Right renal cortex interstitium (tissue), 3 donors: Measurements from ENCODE around the gene CTNNA3. TPM values are rescaled to one million over a fixed set of nuclear protein-coding genes. Genes with fewer than 3 reads are reported as not detected.

Source experiments
- DNase-seq, 3 donors: peaks; one replicate each; pipeline ENCODE4 v3.0.0-alpha.2; 2013; ENCODE audit warnings: low read depth in 3 of 3, low spot score in 2 of 3
- polyA plus RNA-seq, 3 donors: library from polyadenylated mRNA; unstranded; fragments of 120-200 nt; gene quantifications; one replicate each; pipeline ENCODE4 v1.2.1, GENCODE V29; 2013; ENCODE audit not compliant: insufficient read length in 3 of 3

Gene CTNNA3
- polyA plus RNA-seq, 3 donors = 4.0 to 6.3 (median 4.8) TPM

- no peak for DNase-seq
Measured at GRCh38 chr10:66786709-66787108, 909.3 kb downstream of the CTNNA3 start.

DNA sequence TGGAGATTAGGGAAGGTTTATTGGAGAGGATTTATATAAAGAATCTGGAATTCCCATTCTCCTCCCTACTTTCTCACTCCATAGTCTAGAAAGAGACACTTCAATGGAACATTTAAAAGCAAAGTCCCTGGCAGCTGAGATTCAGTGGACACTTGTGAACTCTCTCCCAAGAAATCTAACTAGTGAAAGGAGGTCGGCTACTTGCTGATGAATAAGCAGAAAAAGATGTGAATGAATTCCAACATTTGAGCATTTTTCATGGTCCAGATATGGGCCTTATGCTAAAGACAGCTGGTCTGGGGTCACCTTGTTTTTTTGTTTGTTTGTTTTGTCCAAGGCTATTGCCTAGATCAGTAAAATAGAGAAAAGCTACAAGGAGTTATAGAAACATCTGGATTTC lies 911.2 kb downstream of the CTNNA3 start:
- DNase-seq = no peak

DNA sequence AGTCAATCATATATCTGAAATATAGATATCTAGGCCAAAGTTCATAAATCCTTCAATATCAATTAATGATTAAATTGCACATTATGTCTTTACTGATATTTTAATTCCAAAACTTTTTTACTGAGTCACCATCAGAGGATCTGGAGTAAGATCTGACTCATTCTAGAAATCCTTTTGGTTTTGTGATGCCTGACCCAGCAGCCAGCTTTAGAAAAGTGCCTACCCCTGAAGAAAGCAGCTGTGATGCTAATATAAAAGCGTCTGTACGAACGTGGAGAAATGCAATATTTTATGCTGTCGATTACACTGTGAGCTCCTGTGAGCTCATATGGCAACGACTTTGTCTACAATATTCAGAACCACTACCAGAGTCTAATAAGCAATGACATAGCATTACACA lies 912.7 kb downstream of the CTNNA3 start:
- no peak for DNase-seq

- no peak for DNase-seq
Measured at GRCh38 chr10:66782776-66783175, 913.2 kb downstream of the CTNNA3 start.

DNA sequence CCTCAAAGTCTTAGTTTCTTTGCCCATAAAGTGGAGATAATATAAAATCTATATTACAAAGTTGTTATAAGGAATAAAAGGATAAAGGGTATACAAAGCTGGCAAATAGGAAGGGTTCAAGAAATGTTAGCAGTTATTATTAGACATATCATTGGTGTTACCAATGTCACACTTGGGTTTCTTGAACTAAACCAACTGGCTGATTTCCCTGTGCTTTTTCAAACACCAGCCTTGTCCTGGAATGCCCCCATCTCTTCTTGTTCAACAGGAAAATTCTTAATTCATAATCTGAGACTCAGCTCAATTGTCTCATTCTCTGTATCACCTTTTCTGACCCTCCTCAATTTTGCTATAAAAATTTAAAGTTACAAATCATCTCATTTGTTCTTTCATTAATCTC lies 913.9 kb downstream of the CTNNA3 start:
- DNase-seq = no peak

- no peak for DNase-seq
Measured at GRCh38 chr10:66780796-66781195, 915.2 kb downstream of the CTNNA3 start.

DNA sequence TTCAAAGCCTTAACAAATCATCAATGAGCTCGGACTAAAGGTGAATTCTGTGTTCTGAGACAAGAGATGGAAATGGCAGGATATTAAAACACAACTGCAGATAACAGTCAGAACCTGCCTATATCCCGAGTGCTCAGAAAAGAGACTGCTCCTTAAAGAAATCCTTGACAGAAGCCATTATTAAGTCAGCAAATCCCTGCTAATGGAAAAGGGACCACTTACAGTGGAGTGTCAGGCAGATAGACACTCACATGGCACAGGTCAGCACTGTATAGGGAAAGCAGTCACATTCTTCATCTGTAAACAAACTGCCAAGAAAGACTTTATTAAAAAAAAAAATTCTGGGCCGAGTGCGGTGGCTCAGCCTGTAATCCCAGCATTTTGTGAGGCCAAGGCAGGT lies 917.6 kb downstream of the CTNNA3 start:
- DNase-seq = no peak

DNA sequence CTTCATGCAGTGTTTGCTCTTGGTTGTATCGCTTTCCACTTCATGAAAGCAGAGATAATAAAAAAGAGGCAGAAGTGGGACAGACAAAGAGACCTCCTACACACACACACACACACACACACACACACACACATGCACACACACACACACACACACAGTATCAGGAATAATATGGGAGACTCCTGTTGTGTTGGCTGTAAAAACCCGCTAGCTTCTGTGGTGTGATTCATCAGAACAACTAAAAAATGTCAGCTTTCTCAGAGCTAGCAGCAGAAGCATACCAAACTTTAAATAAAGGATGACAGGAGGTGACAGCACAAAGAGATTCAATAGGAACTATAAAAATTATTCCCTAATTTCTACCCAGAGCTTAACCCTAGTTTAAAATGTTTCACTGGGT lies 918.3 kb downstream of the CTNNA3 start:
- DNase-seq = no peak

DNA sequence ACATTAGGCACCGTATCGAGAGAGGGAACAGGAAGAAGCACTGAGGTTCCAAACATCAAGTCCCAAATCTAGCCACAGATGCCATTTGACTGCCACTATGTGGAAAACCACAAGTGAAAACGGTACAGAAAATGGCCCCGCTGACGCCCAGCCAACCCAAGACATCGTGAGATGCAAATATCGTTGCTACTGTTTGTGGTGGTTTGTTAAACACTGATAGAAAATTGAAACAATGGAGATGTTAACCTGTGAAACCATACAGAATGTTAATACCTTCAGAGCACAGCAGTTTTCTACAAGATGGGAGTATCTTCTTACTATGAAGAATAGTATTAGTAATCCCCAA lies 922.5 kb downstream of the CTNNA3 start:
- DNase-seq = no peak

DNA sequence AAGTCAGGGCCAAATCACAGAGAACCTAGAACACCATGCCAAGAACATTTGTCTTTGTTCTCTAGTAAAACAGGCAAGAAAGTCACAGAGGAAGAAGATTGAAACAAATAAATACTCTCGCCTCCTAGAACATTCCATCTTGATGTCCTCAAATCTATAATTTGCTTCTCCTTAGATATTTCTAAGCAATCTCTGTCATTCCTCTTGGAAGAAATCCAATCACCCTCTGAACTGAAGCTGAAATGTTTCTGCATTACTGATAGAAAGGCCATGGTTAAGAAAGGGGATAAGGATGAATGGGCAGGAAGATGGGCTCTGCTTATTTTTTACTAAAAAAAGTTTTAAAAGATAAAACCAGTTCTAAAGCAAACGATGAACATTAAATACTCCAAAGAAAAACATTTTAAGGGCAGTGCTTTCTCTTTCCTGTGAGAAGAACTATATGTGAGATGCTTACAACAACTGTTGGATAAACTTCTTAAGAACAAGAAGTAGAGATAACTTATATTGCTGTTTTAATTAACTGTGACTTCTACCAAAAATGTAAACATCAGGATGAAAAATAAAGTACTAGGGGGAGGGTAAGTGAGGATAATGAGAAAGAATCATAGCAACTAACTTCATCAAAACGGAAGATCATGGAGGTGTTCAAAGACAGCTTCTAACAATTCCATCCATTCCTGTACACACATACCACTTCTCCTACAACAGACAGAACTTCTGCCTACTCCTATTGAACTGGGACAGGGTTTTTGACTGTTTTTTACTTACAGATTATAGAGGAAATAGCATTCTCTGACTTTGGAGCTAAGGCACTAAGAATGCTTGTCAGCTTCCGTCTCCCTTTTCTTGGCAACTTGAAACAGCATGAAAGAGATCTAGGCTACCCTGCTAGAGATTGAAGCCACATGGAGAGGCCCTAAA lies 923.2 kb downstream of the CTNNA3 start:
- DNase-seq = no peak

DNA sequence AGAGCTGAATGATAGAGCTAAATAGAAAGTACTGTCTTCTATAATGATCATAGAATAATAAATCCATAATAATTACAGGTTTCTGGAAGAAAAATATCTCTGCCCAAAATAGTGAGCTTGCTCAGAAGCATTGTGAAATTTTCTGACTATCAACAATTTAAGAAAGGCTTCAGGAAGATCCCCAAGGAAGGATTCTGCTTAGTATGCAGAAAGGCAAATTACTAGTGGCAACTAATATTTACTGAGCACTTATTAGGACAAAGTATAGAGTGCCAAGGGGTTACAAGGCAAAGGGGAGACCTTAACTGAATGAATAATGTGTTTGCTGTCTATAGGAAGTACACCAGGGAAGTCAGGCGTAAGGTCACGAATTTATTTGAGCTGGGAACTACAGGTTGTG lies 928.3 kb downstream of the CTNNA3 start:
- no peak for DNase-seq

GRCh38 chr10:66762218-66762729 lies 933.7 kb downstream of the CTNNA3 start:
- DNase-seq = no peak

GRCh38 chr10:66760941-66761340 lies 935.1 kb downstream of the CTNNA3 start:
- no peak for DNase-seq

DNA sequence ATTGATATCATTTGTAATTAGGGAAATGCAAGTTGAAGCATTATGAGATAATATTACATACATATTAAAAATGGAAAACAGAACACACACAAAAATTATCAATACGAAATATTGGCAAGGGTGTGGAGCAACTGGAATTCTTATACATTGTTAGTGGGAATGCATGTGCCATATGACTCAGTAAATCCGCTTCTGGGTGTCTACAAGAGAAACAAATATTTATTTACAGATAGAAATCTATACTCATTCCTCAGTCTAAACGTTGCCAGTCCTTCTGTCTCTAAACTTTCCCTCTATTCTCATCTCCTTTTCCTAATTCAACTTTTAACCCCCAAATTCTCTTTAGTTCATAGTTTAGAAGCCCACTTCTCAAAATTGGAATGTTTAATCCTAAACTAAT lies 940.5 kb downstream of the CTNNA3 start:
- DNase-seq = no peak

GRCh38 chr10:66752714-66753113 lies 943.3 kb downstream of the CTNNA3 start:
- DNase-seq = no peak

- DNase-seq = no peak
Measured at GRCh38 chr10:66748217-66748616, 947.8 kb downstream of the CTNNA3 start.

GRCh38 chr10:66747451-66747850 lies 948.5 kb downstream of the CTNNA3 start:
- DNase-seq = no peak

DNA sequence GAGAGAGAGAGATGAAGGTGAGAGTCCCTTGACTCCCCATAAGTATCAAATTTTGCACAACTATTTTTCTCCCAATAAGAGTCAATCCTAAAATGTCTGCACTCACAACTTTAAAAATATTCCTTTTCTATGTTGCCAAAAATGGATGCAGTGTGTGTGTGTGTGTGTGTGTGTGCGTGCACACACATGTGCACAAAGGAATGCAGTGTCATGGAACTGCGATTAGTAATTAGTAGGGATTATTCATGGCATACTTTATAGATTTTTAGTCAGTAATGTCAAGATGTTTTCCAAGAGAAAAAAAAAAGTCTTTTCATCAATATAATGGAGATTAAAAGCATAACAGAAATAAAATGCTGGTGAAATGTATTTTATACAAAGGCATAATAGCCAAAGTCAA lies 949.3 kb downstream of the CTNNA3 start:
- no peak for DNase-seq

GRCh38 chr10:66746246-66746645 lies 949.7 kb downstream of the CTNNA3 start:
- DNase-seq = no peak

- DNase-seq = no peak
Measured at GRCh38 chr10:66744915-66745314, 951.1 kb downstream of the CTNNA3 start.

DNA sequence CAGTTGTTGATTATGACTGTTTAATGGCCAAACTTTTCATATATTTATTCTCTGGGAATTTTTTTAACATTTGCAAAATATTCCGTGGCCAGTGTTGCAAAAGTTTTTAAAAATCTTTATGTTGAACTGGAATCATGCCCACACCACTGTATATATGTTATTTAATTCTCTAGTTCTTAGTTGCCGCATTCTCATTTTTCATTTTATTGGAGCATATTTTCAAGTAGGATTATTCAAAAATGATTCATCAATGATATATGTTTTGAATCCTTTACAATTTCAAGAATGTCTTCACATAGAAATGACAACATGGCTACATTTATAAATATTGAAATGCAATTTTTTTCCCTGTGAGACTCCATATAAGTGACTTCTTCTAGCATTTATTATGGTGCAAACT lies 958.8 kb downstream of the CTNNA3 start:
- no peak for DNase-seq

GRCh38 chr10:66723608-66724400 lies 972.2 kb downstream of the CTNNA3 start:
- DNase-seq = no peak
